K562 (cell line): ENCODE data around the gene CCDC87.

Experiments used
- CHCHD3 ChIP-seq: fragments of 250-450 bp; sonication (Bioruptor Pico); IDR thresholded peaks from 2 replicates; pipeline ENCODE4 v2.1.2; 2022; ENCODE audit warnings: mild to moderate bottlenecking
- CTCF ChIP-seq, 3 experiments: IDR thresholded peaks in 2 of 3; conservative IDR thresholded peaks in 1 of 3; 2 replicates each; pipeline ENCODE4 v1.5.1; 2011 to 2012; ENCODE audit warnings: low read length in 3 of 3, mild to moderate bottlenecking in 3 of 3, control low read depth in 2 of 3, improper control_type of control experiment in 1 of 3, inconsistent platforms in 1 of 3, low read depth in 1 of 3, mixed read lengths in 1 of 3, moderate library complexity in 1 of 3; ENCODE audit not compliant: insufficient read depth in 2 of 3
- FOSL1 ChIP-seq: fragments of 200-800 bp; sonication (Bioruptor generic); conservative IDR thresholded peaks from 2 replicates; pipeline ENCODE4 v1.6.1; 2016; ENCODE audit warnings: missing genetic modification characterization, missing compliant biosample characterization
- GTF3C2 ChIP-seq: IDR thresholded peaks from 3 replicates; pipeline ENCODE4 v1.6.1; 2011; ENCODE audit warnings: borderline replicate concordance, mild to moderate bottlenecking, moderate library complexity; ENCODE audit not compliant: insufficient read length; ENCODE audit errors: extremely low read depth
- LCOR ChIP-seq: sonication (generic); formaldehyde crosslinking; IDR thresholded peaks from 2 replicates; pipeline ENCODE4 v1.8.0; 2022; ENCODE audit warnings: mild to moderate bottlenecking, missing genetic modification reagents
- MYC ChIP-seq, 2 experiments: fragments of 250-450 bp in 1 of 2; sonication (Bioruptor Pico) in 1 of 2; IDR thresholded peaks; 2 replicates each; pipeline versions ENCODE4 v1.5.1 to v1.6.1; 2012 to 2021; ENCODE audit warnings: low read depth in 2 of 2, borderline replicate concordance in 1 of 2, improper control_type of control experiment in 1 of 2, low read length in 1 of 2, mild to moderate bottlenecking in 1 of 2, moderate library complexity in 1 of 2
- RHOXF2B ChIP-seq: fragments of 250-450 bp; sonication (Bioruptor Pico); conservative IDR thresholded peaks from 2 replicates; pipeline ENCODE4 v1.5.1; 2021
- ZNF280A ChIP-seq: fragments of 450-650 bp; IDR thresholded peaks from 2 replicates; pipeline ENCODE4 v1.6.1; 2018; ENCODE audit warnings: mild to moderate bottlenecking, low read depth; ENCODE audit not compliant: partially characterized antibody
- ZNF407 ChIP-seq: fragments of 450-650 bp; IDR thresholded peaks from 2 replicates; pipeline ENCODE4 v1.6.1; 2016; ENCODE audit warnings: low read depth

GRCh38 chr11:66593303-66593635 lies 406 bp upstream of the CCDC87 start:
- TF ChIP-seq FOSL1 (tag) (no peak), MYC (IDR thresholded peaks at IDR 0.05; ENCODE audit: low read depth, low read length) (no peak), MYC (CRISPR knock-in tag; IDR thresholded peaks at IDR 0.05; ENCODE audit: borderline replicate concordance, low read depth) (no peak), RHOXF2B (CRISPR knock-in tag) (no peak), ZNF280A (no peak), CHCHD3 (no peak), CTCF (IDR thresholded peaks at IDR 0.05 in 2 of 3, conservative IDR thresholded peaks at IDR 0.05 in 1 of 3; ENCODE audit: insufficient read depth in 2 of 3, low read depth in 1 of 3, low read length in 3 of 3) (no peak), GTF3C2 (no peak), ZNF407 (no peak), LCOR (CRISPR knock-in tag) (no peak)
